ENCODE results near the gene PCSK6. TPM values are rescaled to one million over a fixed set of nuclear protein-coding genes. Genes with fewer than 3 reads are reported as not detected.

Gene PCSK6
- total RNA-seq, 1 experiment from 2014 or later = 26.3 TPM

DNA sequence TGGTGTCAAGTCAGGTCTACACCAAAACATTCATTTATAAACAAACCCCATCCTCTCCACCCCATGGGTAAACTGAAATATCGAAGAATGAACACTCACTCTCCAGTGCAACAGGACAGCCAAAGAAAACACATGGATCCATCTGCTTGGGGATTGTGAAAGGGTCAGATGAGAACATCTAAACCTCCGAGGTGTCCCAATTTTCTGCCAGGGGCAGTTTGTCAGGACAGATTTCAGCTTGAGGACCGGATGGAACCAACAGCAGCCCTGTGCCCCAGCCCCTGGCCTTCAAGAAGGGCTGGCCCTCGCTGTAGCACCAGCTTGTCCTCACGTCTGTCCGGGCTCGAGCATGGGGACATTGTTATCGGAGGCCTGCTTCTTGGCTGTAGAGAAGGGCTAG is 45.5 kb downstream of the PCSK6 start:
- H3K9me3 ChIP-seq (ENCODE audit: insufficient read depth, low read depth) = no peaks in the 10 kb centered on the region
- intact Hi-C loops (cut with micrococcal nuclease; ENCODE audit: unreplicated experiment) = no loop called here
- H3K27me3 ChIP-seq (ENCODE audit: insufficient read depth, low read depth) = no peaks in the 10 kb centered on the region
- BruUV-seq (replicated peaks) = no TSS peak
- H3K36me3 ChIP-seq (ENCODE audit: low read depth) = no peaks in the 10 kb centered on the region
- TF ChIP-seq, protein P1, sequence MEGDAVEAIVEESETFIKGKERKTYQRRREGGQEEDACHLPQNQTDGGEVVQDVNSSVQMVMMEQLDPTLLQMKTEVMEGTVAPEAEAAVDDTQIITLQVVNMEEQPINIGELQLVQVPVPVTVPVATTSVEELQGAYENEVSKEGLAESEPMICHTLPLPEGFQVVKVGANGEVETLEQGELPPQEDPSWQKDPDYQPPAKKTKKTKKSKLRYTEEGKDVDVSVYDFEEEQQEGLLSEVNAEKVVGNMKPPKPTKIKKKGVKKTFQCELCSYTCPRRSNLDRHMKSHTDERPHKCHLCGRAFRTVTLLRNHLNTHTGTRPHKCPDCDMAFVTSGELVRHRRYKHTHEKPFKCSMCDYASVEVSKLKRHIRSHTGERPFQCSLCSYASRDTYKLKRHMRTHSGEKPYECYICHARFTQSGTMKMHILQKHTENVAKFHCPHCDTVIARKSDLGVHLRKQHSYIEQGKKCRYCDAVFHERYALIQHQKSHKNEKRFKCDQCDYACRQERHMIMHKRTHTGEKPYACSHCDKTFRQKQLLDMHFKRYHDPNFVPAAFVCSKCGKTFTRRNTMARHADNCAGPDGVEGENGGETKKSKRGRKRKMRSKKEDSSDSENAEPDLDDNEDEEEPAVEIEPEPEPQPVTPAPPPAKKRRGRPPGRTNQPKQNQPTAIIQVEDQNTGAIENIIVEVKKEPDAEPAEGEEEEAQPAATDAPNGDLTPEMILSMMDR (conservative IDR thresholded peaks at IDR 0.05) = no peak
- H4K20me1 ChIP-seq (ENCODE audit: insufficient read depth) = no peaks in the 10 kb centered on the region
- peaks cover 10% of the 10 kb centered on the region for H3K4me1 ChIP-seq (replicated peaks; ENCODE audit: insufficient read depth)
- POLR2A ChIA-PET (ENCODE audit: unreplicated experiment) = no interaction called here
- peaks cover 4% of the 10 kb centered on the region; the same call in 1 of the 2 replicates for H3F3A ChIP-seq (ENCODE audit: insufficient read depth, low read depth)
- H3K79me2 ChIP-seq (ENCODE audit: low read depth) = no peaks in the 10 kb centered on the region
- no peak for DNase-seq
- H3K9me2 ChIP-seq (ENCODE audit: insufficient read depth) = no peaks in the 10 kb centered on the region
- no peak overlapping the region for H2AFZ ChIP-seq
- no peak overlapping the region for H3K27ac ChIP-seq
- H3K4me3 ChIP-seq = no peak overlapping the region
- no peak overlapping the region for H3K4me2 ChIP-seq
- CTCF ChIA-PET = no interaction called here

DNA sequence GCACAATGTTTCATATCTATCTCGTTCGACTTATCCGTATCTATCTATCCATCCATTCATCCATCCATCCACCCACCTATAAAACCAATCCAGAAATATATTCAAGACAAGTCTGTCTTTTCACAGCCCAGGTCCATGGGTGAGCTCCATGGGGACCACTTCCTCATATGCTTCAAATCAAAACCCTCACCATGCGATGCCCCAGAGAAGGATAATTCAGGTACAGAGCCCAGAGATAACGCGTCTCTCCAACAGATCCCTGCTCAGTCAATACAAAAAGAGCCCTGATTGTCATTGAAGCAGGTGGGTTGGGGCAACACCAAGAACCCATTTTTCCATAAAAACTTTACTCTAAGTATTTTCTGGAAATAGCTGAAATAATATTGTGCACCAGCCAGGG is 47.2 kb downstream of the PCSK6 start:
- H3K79me2 ChIP-seq (ENCODE audit: low read depth) = no peaks in the 10 kb centered on the region
- POLR2A ChIA-PET (ENCODE audit: unreplicated experiment) = no interaction called here
- H3F3A ChIP-seq (ENCODE audit: insufficient read depth, low read depth) = peaks cover 4% of the 10 kb centered on the region; the same call in 1 of the 2 replicates
- DNase-seq = no peak
- H3K36me3 ChIP-seq (ENCODE audit: low read depth) = no peaks in the 10 kb centered on the region
- CTCF ChIA-PET = no interaction called here
- BruUV-seq (replicated peaks) = no TSS peak
- no peak overlapping the region for H3K4me3 ChIP-seq
- no peaks in the 10 kb centered on the region for H4K20me1 ChIP-seq (ENCODE audit: insufficient read depth)
- H2AFZ ChIP-seq = no peak overlapping the region
- H3K9me3 ChIP-seq (ENCODE audit: insufficient read depth, low read depth) = no peaks in the 10 kb centered on the region
- peaks cover 10% of the 10 kb centered on the region for H3K4me1 ChIP-seq (replicated peaks; ENCODE audit: insufficient read depth)
- H3K27ac ChIP-seq = no peak overlapping the region
- no peaks in the 10 kb centered on the region for H3K27me3 ChIP-seq (ENCODE audit: insufficient read depth, low read depth)
- H3K4me2 ChIP-seq = no peak overlapping the region
- no peaks in the 10 kb centered on the region for H3K9me2 ChIP-seq (ENCODE audit: insufficient read depth)
- intact Hi-C loops (cut with micrococcal nuclease; ENCODE audit: unreplicated experiment) = no loop called here
- no peak for TF ChIP-seq EZH2 (IDR thresholded peaks at IDR 0.05; ENCODE audit: low read depth)
- TF ChIP-seq, protein P1 (conservative IDR thresholded peaks at IDR 0.05) = no peak

DNA sequence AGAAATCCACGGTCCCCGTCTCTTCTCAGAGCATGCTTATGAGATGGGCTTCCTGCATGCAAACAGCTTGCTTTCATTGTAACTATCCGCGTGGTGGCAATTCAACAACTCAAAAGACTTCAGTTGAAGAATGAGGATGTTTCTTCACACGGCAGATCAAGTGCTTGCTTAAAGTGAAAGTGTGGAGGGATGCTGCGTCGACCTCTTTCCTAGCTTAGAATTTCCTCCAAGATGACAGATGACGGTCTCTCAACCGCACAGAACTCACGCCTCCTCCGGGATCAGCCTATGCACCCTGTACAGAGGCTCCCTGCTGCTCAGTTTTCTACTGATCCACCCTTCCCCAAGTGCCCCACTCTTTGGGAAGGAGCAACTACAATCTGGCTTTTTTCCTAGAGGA is 47.8 kb downstream of the PCSK6 start:
- H3K79me2 ChIP-seq (ENCODE audit: low read depth) = no peaks in the 10 kb centered on the region
- H3K4me1 ChIP-seq (replicated peaks; ENCODE audit: insufficient read depth) = peaks cover 6% of the 10 kb centered on the region
- ChIA-PET POLR2A (ENCODE audit: unreplicated experiment) (no interaction called here), CTCF (no interaction called here)
- no peaks in the 10 kb centered on the region for H3K9me2 ChIP-seq (ENCODE audit: insufficient read depth)
- no peaks in the 10 kb centered on the region for H3K9me3 ChIP-seq (ENCODE audit: insufficient read depth, low read depth)
- intact Hi-C loops (cut with micrococcal nuclease; ENCODE audit: unreplicated experiment) = no loop called here
- BruUV-seq (replicated peaks) = no TSS peak
- H3K36me3 ChIP-seq (ENCODE audit: low read depth) = no peaks in the 10 kb centered on the region
- no peak for TF ChIP-seq EZH2 (IDR thresholded peaks at IDR 0.05; ENCODE audit: low read depth)
- TF ChIP-seq, protein P1 (conservative IDR thresholded peaks at IDR 0.05) = no peak
- no peak overlapping the region for H2AFZ ChIP-seq
- no peak overlapping the region for H3K4me2 ChIP-seq
- no peak for DNase-seq
- no peaks in the 10 kb centered on the region for H4K20me1 ChIP-seq (ENCODE audit: insufficient read depth)
- H3F3A ChIP-seq (ENCODE audit: insufficient read depth, low read depth) = peaks cover 4% of the 10 kb centered on the region; the same call in 1 of the 2 replicates
- H3K4me3 ChIP-seq = no peak overlapping the region
- no peak overlapping the region for H3K27ac ChIP-seq
- H3K27me3 ChIP-seq (ENCODE audit: insufficient read depth, low read depth) = no peaks in the 10 kb centered on the region
